HG03342 (cell line): ENCODE results near the gene BRINP1.

Experiments
- ATAC-seq: cut with Tn5 transposase; IDR thresholded peaks from one replicate; pipeline ENCODE4 v1.9.1; 2021; ENCODE audit warnings: mild to moderate bottlenecking, moderate library complexity; ENCODE audit not compliant: unreplicated experiment

The BRINP1 gene

GRCh38 chr9:119282476-119283077 lies 86.7 kb downstream of the BRINP1 start:
- ATAC-seq: no peak

- ATAC-seq: no peak
Observed at GRCh38 chr9:119280740-119281485, 88.3 kb downstream of the BRINP1 start.

- ATAC-seq: no peak
Observed at GRCh38 chr9:119278171-119278570, 91.1 kb downstream of the BRINP1 start.

GRCh38 chr9:119273984-119274665 lies 95.1 kb downstream of the BRINP1 start:
- no peak for ATAC-seq

GRCh38 chr9:119273325-119273904 lies 95.8 kb downstream of the BRINP1 start:
- no peak for ATAC-seq

- ATAC-seq: no peak
Observed at GRCh38 chr9:119272500-119273211, 96.6 kb downstream of the BRINP1 start.

GRCh38 chr9:119268985-119269384 lies 100.2 kb downstream of the BRINP1 start:
- no peak for ATAC-seq

- no peak for ATAC-seq
Observed at GRCh38 chr9:119264165-119264564, 105.1 kb downstream of the BRINP1 start.

- ATAC-seq: no peak
Observed at GRCh38 chr9:119257592-119257991, 111.6 kb downstream of the BRINP1 start.

GRCh38 chr9:119255116-119255515 lies 114.1 kb downstream of the BRINP1 start:
- ATAC-seq: no peak

- no peak for ATAC-seq
Observed at GRCh38 chr9:119252671-119253299, 116.5 kb downstream of the BRINP1 start.

- no peak for ATAC-seq
Observed at GRCh38 chr9:119251936-119252335, 117.3 kb downstream of the BRINP1 start.

- no peak for ATAC-seq
Observed at GRCh38 chr9:119250730-119251129, 118.5 kb downstream of the BRINP1 start.

GRCh38 chr9:119240546-119240945 lies 128.7 kb downstream of the BRINP1 start:
- ATAC-seq: no peak

GRCh38 chr9:119234636-119235035 lies 134.6 kb downstream of the BRINP1 start:
- no peak for ATAC-seq

- ATAC-seq: no peak
Observed at GRCh38 chr9:119227422-119227821, 141.8 kb downstream of the BRINP1 start.

GRCh38 chr9:119224431-119224830 lies 144.8 kb downstream of the BRINP1 start:
- ATAC-seq: no peak

GRCh38 chr9:119221276-119221675 lies 148.0 kb downstream of the BRINP1 start:
- no peak for ATAC-seq

GRCh38 chr9:119218293-119218692 lies 150.9 kb downstream of the BRINP1 start:
- ATAC-seq: no peak

- no peak for ATAC-seq
Observed at GRCh38 chr9:119216651-119217331, 152.4 kb downstream of the BRINP1 start.
